ENCODE measurements around the gene TM6SF1. TPM values are rescaled to one million over a fixed set of nuclear protein-coding genes. Genes with fewer than 3 reads are reported as not detected.

TM6SF1 gene
- total and polyA plus RNA-seq, 2 of the 8 experiments (the other 6 are each of a cell fraction or from before 2014, with no cell fraction given), result 0.74 to 1.0 TPM

DNA sequence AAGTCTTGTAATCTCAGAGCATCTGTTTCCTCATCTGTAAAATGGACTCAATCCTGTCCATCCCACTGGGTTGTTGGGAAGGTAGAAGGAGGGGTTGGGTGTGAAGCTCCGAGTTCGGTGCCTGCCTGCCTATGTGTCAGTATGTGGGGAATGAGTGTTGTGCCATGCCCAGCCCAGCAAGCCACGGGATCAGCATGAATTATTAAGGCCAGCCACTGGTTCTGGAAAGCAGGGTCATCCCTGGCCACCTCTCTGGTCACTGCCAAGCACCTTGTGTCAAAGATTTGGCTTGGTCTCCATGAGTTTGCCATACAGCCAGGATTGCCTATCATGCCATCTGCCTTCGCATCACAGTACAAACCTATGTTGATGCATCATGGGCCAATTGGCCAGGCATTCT, 11.5 kb downstream of the TM6SF1 start:
- H3K9ac ChIP-seq (replicated peaks in 1 of 4; ENCODE audit: extremely low read depth in 1 of 4, low read depth in 3 of 4, low read length in 3 of 4), result no peak overlapping the region
- FAIRE-seq, result no peak
- TF ChIP-seq CHD1 (IDR thresholded peaks at IDR 0.05; ENCODE audit: low read depth, low read length) (no peak), RBBP5 (IDR thresholded peaks at IDR 0.05; ENCODE audit: borderline replicate concordance, low read depth, low read length) (no peak), SP1 (IDR thresholded peaks at IDR 0.05; ENCODE audit: low read depth, low read length) (no peak), TAF7 (optimal IDR thresholded peaks at IDR 0.05; ENCODE audit: borderline replicate concordance, low read depth, low read length) (no peak), BACH1 (IDR thresholded peaks at IDR 0.05; ENCODE audit: low read length) (no peak), GTF2F1 (IDR thresholded peaks at IDR 0.05; ENCODE audit: borderline replicate concordance, low read depth, low read length) (no peak), POLR2AphosphoS5 (IDR thresholded peaks at IDR 0.05; ENCODE audit: low read depth, low read length) (no peak), ASH2L (IDR thresholded peaks at IDR 0.05; ENCODE audit: low read length) (no peak), TCF12 (IDR thresholded peaks at IDR 0.05; ENCODE audit: low read depth, low read length) (no peak), JUND (IDR thresholded peaks at IDR 0.05; ENCODE audit: low read length) (no peak), ZNF274 (IDR thresholded peaks at IDR 0.05; ENCODE audit: borderline replicate concordance, extremely low read depth, low read length) (no peak), BCL11A (IDR thresholded peaks at IDR 0.05; ENCODE audit: low read depth in 2 of 2, low read length in 2 of 2) (no peak), GABPA (IDR thresholded peaks at IDR 0.05; ENCODE audit: borderline replicate concordance, insufficient read depth, low read length) (no peak)
- TF ChIP-seq, protein P1, sequence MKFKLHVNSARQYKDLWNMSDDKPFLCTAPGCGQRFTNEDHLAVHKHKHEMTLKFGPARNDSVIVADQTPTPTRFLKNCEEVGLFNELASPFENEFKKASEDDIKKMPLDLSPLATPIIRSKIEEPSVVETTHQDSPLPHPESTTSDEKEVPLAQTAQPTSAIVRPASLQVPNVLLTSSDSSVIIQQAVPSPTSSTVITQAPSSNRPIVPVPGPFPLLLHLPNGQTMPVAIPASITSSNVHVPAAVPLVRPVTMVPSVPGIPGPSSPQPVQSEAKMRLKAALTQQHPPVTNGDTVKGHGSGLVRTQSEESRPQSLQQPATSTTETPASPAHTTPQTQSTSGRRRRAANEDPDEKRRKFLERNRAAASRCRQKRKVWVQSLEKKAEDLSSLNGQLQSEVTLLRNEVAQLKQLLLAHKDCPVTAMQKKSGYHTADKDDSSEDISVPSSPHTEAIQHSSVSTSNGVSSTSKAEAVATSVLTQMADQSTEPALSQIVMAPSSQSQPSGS (IDR thresholded peaks at IDR 0.05; ENCODE audit: low read length), result no peak

More for the DNA sequence above, 11.5 kb downstream of the TM6SF1 start:
- no peak overlapping the region for H4K8ac ChIP-seq (ENCODE audit: extremely low read depth, insufficient read depth, low read length)
- no peaks in the 10 kb centered on the region for H3K79me2 ChIP-seq (ENCODE audit: control insufficient read depth in 1 of 2, insufficient read depth in 2 of 2, low read length in 2 of 2)
- 90% methylated on average over 4 of the region's 4 CpGs; no CpG with 5 or more reads in 1 of the 2 experiments for WGBS, 2 experiments (ENCODE audit: extremely low coverage in 1 of 2, insufficient coverage in 1 of 2, insufficient read length in 1 of 2, insufficient replicate concordance in 2 of 2, low coverage in 1 of 2, low lambda C conversion rate in 2 of 2, missing lambda C conversion rate in 1 of 2)
- no peak overlapping the region for H2BK20ac ChIP-seq (ENCODE audit: low read length)
- no peak for DNase-seq (ENCODE audit: low read depth in 1 of 2, low spot score in 2 of 2)
- H3K23me2 ChIP-seq (ENCODE audit: low read depth, low read length), result no peaks in the 10 kb centered on the region; the same call in 1 of the 2 replicates
- no peak overlapping the region for H2BK120ac ChIP-seq (replicated peaks; ENCODE audit: low read depth, low read length)
- no peak overlapping the region for H2BK12ac ChIP-seq (ENCODE audit: low read depth, low read length)
- H3K4me3 ChIP-seq (ENCODE audit: extremely low read depth in 1 of 4, insufficient read depth in 2 of 4, low read depth in 3 of 4, low read length in 4 of 4), result no peak overlapping the region
- ChIA-PET POLR2A (ENCODE audit: partially characterized antibody) (interaction anchor here (2.4 kb wide), 1 partner anchor 10 kb away, joined by 13 read pairs; no protein-coding TSS in a partner anchor), CTCF (ENCODE audit: partially characterized antibody) (interaction anchor here (1.2 kb wide), 3 partner anchors 10 to 269 kb away, joined by 3 to 4 read pairs (median 3); no protein-coding TSS in a partner anchor)
- H3K9me3 ChIP-seq (ENCODE audit: insufficient read depth in 2 of 2, low read depth in 1 of 2, low read length in 1 of 2), result no peaks in the 10 kb centered on the region
- no peaks in the 10 kb centered on the region for H3K36me3 ChIP-seq (ENCODE audit: control insufficient read depth in 2 of 4, insufficient read depth in 4 of 4, low read length in 3 of 4)
- no peaks in the 10 kb centered on the region; a peak in 1 of 7 replicates for H3K27me3 ChIP-seq (replicated peaks in 1 of 4; ENCODE audit: control insufficient read depth in 3 of 4, extremely low read depth in 1 of 4, insufficient read depth in 3 of 4, low read length in 3 of 4)
- no peak overlapping the region for H3K4me2 ChIP-seq (ENCODE audit: insufficient read depth in 1 of 2, low read depth in 2 of 2, low read length in 2 of 2)
- H4K20me1 ChIP-seq (replicated peaks in 1 of 2; ENCODE audit: control insufficient read depth in 1 of 2, insufficient read depth in 2 of 2, low read length in 2 of 2), result no peaks in the 10 kb centered on the region
- H3K27ac ChIP-seq (ENCODE audit: low read depth, low read length), result no peak overlapping the region
- no peak overlapping the region for H3K4ac ChIP-seq (replicated peaks; ENCODE audit: insufficient read length, low read depth, low read length)
- H4K91ac ChIP-seq (replicated peaks; ENCODE audit: insufficient read length, low read length), result no peak overlapping the region
- H2BK5ac ChIP-seq (ENCODE audit: low read depth, low read length), result no peak overlapping the region
- no peak overlapping the region for H2BK15ac ChIP-seq (ENCODE audit: low read length)
- no peaks in the 10 kb centered on the region; the same call in 1 of the 2 replicates for H3K79me1 ChIP-seq (ENCODE audit: low read depth, low read length)
- H3K4me1 ChIP-seq (replicated peaks in 1 of 4; ENCODE audit: control insufficient read depth in 3 of 4, insufficient read depth in 4 of 4, low read length in 3 of 4), result no peaks in the 10 kb centered on the region
- H3K23ac ChIP-seq (ENCODE audit: insufficient read length), result no peak overlapping the region
- H3K56ac ChIP-seq (replicated peaks; ENCODE audit: insufficient read length, low read depth, low read length), result no peak overlapping the region
- H2AFZ ChIP-seq (ENCODE audit: low read length), result no peak overlapping the region
- H2AK5ac ChIP-seq (ENCODE audit: low read depth, low read length), result no peak overlapping the region
- H4K5ac ChIP-seq (ENCODE audit: insufficient read length, low read depth, low read length), result no peak overlapping the region
- H3K18ac ChIP-seq (ENCODE audit: extremely low read depth, low read length), result no peak overlapping the region
- no peak overlapping the region for H3K14ac ChIP-seq (ENCODE audit: insufficient read length)

Data from H1 (cell line).